Mucosa of descending colon (tissue), 3 donors: ENCODE data around the gene SPG21. TPM values are rescaled to one million over a fixed set of nuclear protein-coding genes. Genes with fewer than 3 reads are reported as not detected.

Experiments used
- ATAC-seq: fragments of 200-7000 bp; cut with Tn5 transposase; one replicate; pipeline ENCODE4 v1.9.1; 2020; ENCODE audit warnings: mild to moderate bottlenecking, moderate library complexity
- DNase-seq, 3 donors: peaks; one replicate each; pipeline ENCODE4 v3.0.0-alpha.2; 2020
- H3K36me3 ChIP-seq: fragments of 200-600 bp; one replicate; pipeline ENCODE4 v1.8.0; 2021; ENCODE audit warnings: low read depth, mild to moderate bottlenecking
- H3K4me1 ChIP-seq: fragments of 200-600 bp; one replicate; pipeline ENCODE4 v1.8.0; 2021; ENCODE audit warnings: low read depth, mild to moderate bottlenecking
- H3K4me3 ChIP-seq: fragments of 200-600 bp; one replicate; pipeline ENCODE4 v1.8.0; 2021; ENCODE audit warnings: mild to moderate bottlenecking
- H3K9me3 ChIP-seq: fragments of 200-600 bp; one replicate; pipeline ENCODE4 v1.8.0; 2021; ENCODE audit warnings: mild to moderate bottlenecking
- CTCF ChIP-seq: fragments of 200-600 bp; IDR thresholded peaks from one replicate; pipeline ENCODE4 v1.8.0; 2022; ENCODE audit warnings: antibody characterized with exemption, mild to moderate bottlenecking
- intact Hi-C, 2 donors: fragments of 100-400 bp; cut with DNase I in 1 of 2; cut with micrococcal nuclease in 1 of 2; formaldehyde crosslinking; loops; one replicate each; pipeline versions ENCODE4 v1.11.0 to v1.11.1; 2022; cut with DNase I, micrococcal nuclease
- total RNA-seq, 3 donors: library from RNA; stranded (reverse); fragmentation: NEBNext Ultra II Directional in 2 of 3; extraction: Animal tissue kit (Norgen Biotek cat#: 25700) in 2 of 3; gene quantifications; one replicate each; pipeline versions ENCODE4 v1.2.1 to v1.2.4, GENCODE V29; 2021 to 2023
- donor health status: DM: no; HTN: no; CAD: no; lungs with moderate emphysema.
- donor health status: DM: no; HTN: no; CAD: no.
- donor health status: DM: no; HTN: yes; CAD: no.

SPG21 gene
- total RNA-seq, 3 donors from 2014 or later, result 60.9 to 90.6 (median 65.9) TPM

- H3K9me3 ChIP-seq, result no peaks in the 10 kb centered on the region
- H3K4me1 ChIP-seq, result no peaks in the 10 kb centered on the region
- no peak overlapping the region for H3K4me3 ChIP-seq
- H3K36me3 ChIP-seq, result no peaks in the 10 kb centered on the region
- intact Hi-C loops, result no loop called here
- no peak for ATAC-seq
- DNase-seq, result no peak
- TF ChIP-seq CTCF, result no peak
Measured at GRCh38 chr15:64949383-64950186, 40.1 kb downstream of the SPG21 start.

GRCh38 chr15:64948916-64949315 is 40.8 kb downstream of the SPG21 start:
- no peaks in the 10 kb centered on the region for H3K4me1 ChIP-seq
- TF ChIP-seq CTCF, result no peak
- DNase-seq (no peak), ATAC-seq (no peak)
- H3K36me3 ChIP-seq, result no peaks in the 10 kb centered on the region
- intact Hi-C loops, result no loop called here
- no peaks in the 10 kb centered on the region for H3K9me3 ChIP-seq
- H3K4me3 ChIP-seq, result no peak overlapping the region

GRCh38 chr15:64947211-64947610 is 42.5 kb downstream of the SPG21 start:
- H3K9me3 ChIP-seq, result no peaks in the 10 kb centered on the region
- ATAC-seq, result no peak
- intact Hi-C loops, result no loop called here
- H3K4me3 ChIP-seq, result no peak overlapping the region
- H3K4me1 ChIP-seq, result no peaks in the 10 kb centered on the region
- TF ChIP-seq CTCF, result no peak
- DNase-seq, result no peak
- no peaks in the 10 kb centered on the region for H3K36me3 ChIP-seq

- no peak overlapping the region for H3K4me3 ChIP-seq
- intact Hi-C loops, result no loop called here
- H3K4me1 ChIP-seq, result no peaks in the 10 kb centered on the region
- TF ChIP-seq CTCF, result no peak
- H3K36me3 ChIP-seq, result no peaks in the 10 kb centered on the region
- no peaks in the 10 kb centered on the region for H3K9me3 ChIP-seq
- ATAC-seq (no peak), DNase-seq (no peak)
Measured at GRCh38 chr15:64944961-64945360, 44.8 kb downstream of the SPG21 start.

- no peaks in the 10 kb centered on the region for H3K4me1 ChIP-seq
- no peak for ATAC-seq
- no peak for TF ChIP-seq CTCF
- H3K36me3 ChIP-seq, result no peaks in the 10 kb centered on the region
- no peaks in the 10 kb centered on the region for H3K9me3 ChIP-seq
- no peak for DNase-seq
- intact Hi-C loops, result no loop called here
- no peak overlapping the region for H3K4me3 ChIP-seq
Measured at GRCh38 chr15:64943512-64944225, 46.0 kb downstream of the SPG21 start.
